ENCODE results near the gene CHST4. TPM values are rescaled to one million over a fixed set of nuclear protein-coding genes. Genes with fewer than 3 reads are reported as not detected.

CHST4 gene
- polyA plus RNA-seq, 2 of the 4 experiments (the other 2 are of a cell fraction), result 0.04 to 0.08 TPM

- no peak for DNase-seq (ENCODE audit: low read depth in 1 of 2, low spot score in 1 of 2)
- no peak overlapping the region for H3K4me3 ChIP-seq
- H3K9me3 ChIP-seq, result no peaks in the 10 kb centered on the region
- no peak for FAIRE-seq
- no peak overlapping the region for H3K4me2 ChIP-seq
- H3K27ac ChIP-seq, result no peak overlapping the region
- TF ChIP-seq MAFK (IDR thresholded peaks at IDR 0.05; ENCODE audit: partially characterized antibody) (peak; percentile 94), HMGXB4 (CRISPR knock-in tag; IDR thresholded peaks at IDR 0.05; ENCODE audit: borderline replicate concordance) (no peak)
- peaks cover 31% of the 10 kb centered on the region for H3K4me1 ChIP-seq
- no peak for ATAC-seq
- 89% methylated on average over 8 of the region's 8 CpGs for WGBS (ENCODE audit: missing lambda C conversion rate)
- ChIA-PET POLR2A (no interaction called here), CTCF (interaction anchor here (1.1 to 3.6 kb wide), 3 partner anchors 24 to 41 kb away, joined by 3 to 23 read pairs (median 8); no protein-coding TSS in a partner anchor)
Measured at GRCh38 chr16:71570144-71570543, 43.9 kb downstream of the CHST4 start.

- CTCF ChIA-PET, result interaction anchor here (1.4 to 3.7 kb wide), 4 partner anchors 8 to 42 kb away, joined by 3 to 21 read pairs (median 11); no protein-coding TSS in a partner anchor
- Histone ChIP-seq H3K4me3 (no peak overlapping the region), H3K27ac (peak overlapping the region; percentile 74 to 79), H3K9me3 (no peaks in the 10 kb centered on the region), H3K4me2 (peak overlapping the region; percentile 73), H3K4me1 (peaks cover 23% of the 10 kb centered on the region)
- DNase-seq (ENCODE audit: low read depth in 1 of 2, low spot score in 1 of 2) (peak in 1 of 2 experiments; percentile 60), ATAC-seq (peak; percentile 38 to 66; a peak in 3 of 6 replicates), FAIRE-seq (peak; percentile 46)
- 0 out of 2 replicates have a peak, but pooled peaks have one; percentile 24 for TF ChIP-seq MAX (IDR thresholded peaks at IDR 0.05)
- no peak for TF ChIP-seq EP300 (IDR thresholded peaks at IDR 0.05)
- TF ChIP-seq MAZ (IDR thresholded peaks at IDR 0.05; ENCODE audit: borderline replicate concordance, low read depth, low read length), result no peak
- no peak for TF ChIP-seq FOSL2 (IDR thresholded peaks at IDR 0.05)
- TF ChIP-seq FOSL2 (CRISPR knock-in tag; IDR thresholded peaks at IDR 0.05), result 0 out of 2 replicates have a peak, but pooled peaks have one; percentile 14
- peak; percentile 26; the same call in 1 of the 2 replicates for TF ChIP-seq ZSCAN20 (CRISPR knock-in tag; IDR thresholded peaks at IDR 0.05)
- peak; percentile 67 for TF ChIP-seq MAFK (IDR thresholded peaks at IDR 0.05; ENCODE audit: partially characterized antibody)
- 7% methylated on average over 3 of the region's 3 CpGs for WGBS (ENCODE audit: missing lambda C conversion rate)
- POLR2A ChIA-PET, result no interaction called here
Measured at GRCh38 chr16:71572497-71573116, 46.4 kb downstream of the CHST4 start.

GRCh38 chr16:71573387-71574094 lies 47.3 kb downstream of the CHST4 start:
- no peaks in the 10 kb centered on the region for H3K9me3 ChIP-seq
- no peak for DNase-seq (ENCODE audit: low read depth in 1 of 2, low spot score in 1 of 2)
- no peak overlapping the region for H3K4me3 ChIP-seq
- no peak for TF ChIP-seq MYC (IDR thresholded peaks at IDR 0.05; ENCODE audit: borderline replicate concordance, low read length)
- TF ChIP-seq CEBPB (IDR thresholded peaks at IDR 0.05), result no peak
- peak overlapping the region; percentile 73 for H3K4me2 ChIP-seq
- CTCF ChIA-PET, result interaction anchor here (1.3 to 3.7 kb wide), 6 partner anchors 8 to 43 kb away, joined by 3 to 21 read pairs (median 7); no protein-coding TSS in a partner anchor
- FAIRE-seq, result no peak
- WGBS (ENCODE audit: missing lambda C conversion rate), result 83% methylated on average over 5 of the region's 5 CpGs
- POLR2A ChIA-PET, result interaction anchor here (0.9 kb wide), 1 partner anchor 9 kb away, joined by 5 read pairs; no protein-coding TSS in a partner anchor
- peak overlapping the region; percentile 74 to 79 for H3K27ac ChIP-seq
- ATAC-seq, result peak in 1 of 2 experiments; percentile 28; a peak in 2 of 6 replicates
- H3K4me1 ChIP-seq, result peaks cover 23% of the 10 kb centered on the region

- TF ChIP-seq CTCF (IDR thresholded peaks at IDR 0.05) (no peak), BHLHE40 (IDR thresholded peaks at IDR 0.05; ENCODE audit: low read depth, low read length) (no peak), RNF2 (IDR thresholded peaks at IDR 0.05; ENCODE audit: borderline replicate concordance, low read depth) (no peak), NR3C1 (IDR thresholded peaks at IDR 0.05) (no peak), ZSCAN20 (CRISPR knock-in tag; IDR thresholded peaks at IDR 0.05) (no peak), TP53 (CRISPR knock-in tag; IDR thresholded peaks at IDR 0.05) (no peak), MAX (IDR thresholded peaks at IDR 0.05) (no peak)
- FAIRE-seq (peak; percentile 13), ATAC-seq (no peak), DNase-seq (ENCODE audit: low read depth in 1 of 2, low spot score in 1 of 2) (no peak)
- Histone ChIP-seq H3K4me2 (no peak overlapping the region), H3K27ac (no peak overlapping the region), H3K4me3 (no peak overlapping the region), H3K9me3 (no peaks in the 10 kb centered on the region), H3K4me1 (peaks cover 23% of the 10 kb centered on the region)
- ChIA-PET POLR2A (no interaction called here), CTCF (interaction anchor here (0.7 to 2.3 kb wide), 4 partner anchors 10 to 34 kb away, joined by 3 to 17 read pairs (median 7); no protein-coding TSS in a partner anchor)
Measured at GRCh38 chr16:71574702-71575101, 48.5 kb downstream of the CHST4 start.

Measured in A549 (cell line).